Limb (tissue), 2 donors: Measurements from ENCODE around the gene GOLT1A.

Experiments used
- DNase-seq, 2 donors: peaks; one replicate each; pipeline ENCODE4 v3.0.0-alpha.2; 2016; ENCODE audit errors: extremely low spot score in 2 of 2

GOLT1A gene

DNA sequence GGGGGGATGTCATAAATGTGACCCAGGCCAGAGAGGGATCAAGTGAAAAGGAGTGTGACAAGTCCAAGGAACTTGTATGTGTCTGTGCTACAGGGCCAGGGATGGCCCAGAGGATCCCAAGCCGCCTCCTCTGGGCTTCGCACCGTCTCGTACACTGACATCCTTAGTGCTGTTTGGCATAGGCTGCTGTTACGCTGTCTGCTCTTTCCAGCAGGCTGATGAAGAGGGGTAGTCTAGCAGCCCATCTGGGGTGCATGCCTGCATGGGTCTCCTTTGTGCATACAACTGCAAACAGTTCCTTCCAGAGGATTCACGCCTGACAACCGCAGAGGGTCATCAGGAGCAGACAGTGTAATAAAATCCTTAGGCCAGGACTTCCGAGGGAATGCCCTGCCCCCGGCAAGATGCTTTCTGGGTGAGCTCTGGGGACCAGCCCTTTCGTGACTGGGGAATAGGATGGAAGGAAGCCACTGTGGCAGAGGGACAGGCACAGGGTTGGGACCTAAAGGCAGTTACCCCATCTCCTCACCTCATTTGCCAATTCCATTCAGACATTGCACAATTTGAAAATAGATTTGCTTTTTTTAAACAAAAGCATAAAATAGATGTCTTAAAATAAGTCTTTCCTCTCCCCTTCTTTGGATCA is 6.3 kb upstream of the GOLT1A start:
- no peak for DNase-seq

GRCh38 chr1:204218552-204218951 is 4.8 kb upstream of the GOLT1A start:
- DNase-seq: no peak

GRCh38 chr1:204217648-204218000 is 3.8 kb upstream of the GOLT1A start:
- no peak for DNase-seq

GRCh38 chr1:204216880-204217647 is 3.3 kb upstream of the GOLT1A start:
- DNase-seq: no peak

GRCh38 chr1:204216236-204216635 is 2.4 kb upstream of the GOLT1A start:
- no peak for DNase-seq

GRCh38 chr1:204212715-204213114 is 1.1 kb downstream of the GOLT1A start:
- no peak for DNase-seq

DNA sequence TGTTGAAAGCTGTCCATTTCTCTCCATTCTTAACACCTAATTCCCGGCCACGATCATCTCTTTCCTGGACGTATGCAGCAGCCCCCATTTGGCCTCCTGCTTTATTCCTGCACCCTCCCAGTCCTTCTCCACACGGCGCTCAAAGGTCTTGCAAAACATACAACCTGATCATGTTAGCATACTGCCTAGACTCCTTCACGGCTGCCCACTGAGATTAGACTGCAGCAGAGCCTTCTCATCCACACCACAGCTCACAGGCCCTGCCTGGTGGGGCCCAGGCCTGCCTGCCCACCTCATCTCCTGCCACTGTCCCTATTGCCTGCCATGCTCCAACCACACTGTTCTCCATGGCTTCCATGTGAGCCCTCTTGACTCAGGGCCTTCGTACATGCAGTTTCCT is 2.7 kb downstream of the GOLT1A start:
- DNase-seq: no peak

GRCh38 chr1:204207136-204207616 is 6.6 kb downstream of the GOLT1A start:
- DNase-seq: peak in 1 of 2 donors; percentile 82

DNA sequence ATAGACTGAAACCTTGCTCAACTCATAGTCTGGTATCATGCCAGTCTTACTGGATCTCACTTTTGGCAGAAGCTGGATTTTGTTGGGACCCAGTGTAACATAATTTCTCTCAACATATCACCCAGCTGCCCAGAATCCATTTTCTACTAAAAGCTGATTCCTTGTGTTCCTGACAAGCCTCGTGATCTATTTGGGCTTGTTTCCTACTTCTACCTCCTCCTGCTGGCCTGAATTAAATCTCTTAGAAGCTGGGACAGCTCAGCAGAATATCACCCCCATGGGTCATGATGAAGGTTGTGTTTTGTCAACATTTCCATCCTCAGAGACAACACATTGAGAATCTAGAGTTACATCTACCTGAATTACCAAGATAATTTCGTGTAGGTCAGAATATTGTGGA is 7.7 kb downstream of the GOLT1A start:
- DNase-seq: no peak

DNA sequence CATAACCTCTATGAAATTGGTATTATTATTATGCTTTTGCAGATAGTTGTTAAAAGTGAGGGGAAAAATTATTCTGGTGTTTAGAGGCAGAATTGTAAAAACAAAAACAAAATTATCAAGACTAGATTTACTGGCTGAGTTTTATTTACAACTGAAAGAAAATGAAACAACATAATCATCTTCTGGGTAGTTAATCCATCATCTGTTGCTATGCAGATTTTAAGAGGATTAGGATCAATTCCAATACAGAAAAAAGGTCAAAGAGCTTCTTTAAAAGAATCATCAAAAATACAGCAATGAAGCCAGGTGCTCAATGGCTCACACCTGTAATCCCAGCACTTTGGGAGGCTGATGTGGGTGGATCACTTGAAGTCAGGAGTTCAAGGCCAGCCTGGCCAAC is 8.3 kb downstream of the GOLT1A start:
- DNase-seq: no peak

GRCh38 chr1:204204944-204205343 is 8.8 kb downstream of the GOLT1A start:
- no peak for DNase-seq

DNA sequence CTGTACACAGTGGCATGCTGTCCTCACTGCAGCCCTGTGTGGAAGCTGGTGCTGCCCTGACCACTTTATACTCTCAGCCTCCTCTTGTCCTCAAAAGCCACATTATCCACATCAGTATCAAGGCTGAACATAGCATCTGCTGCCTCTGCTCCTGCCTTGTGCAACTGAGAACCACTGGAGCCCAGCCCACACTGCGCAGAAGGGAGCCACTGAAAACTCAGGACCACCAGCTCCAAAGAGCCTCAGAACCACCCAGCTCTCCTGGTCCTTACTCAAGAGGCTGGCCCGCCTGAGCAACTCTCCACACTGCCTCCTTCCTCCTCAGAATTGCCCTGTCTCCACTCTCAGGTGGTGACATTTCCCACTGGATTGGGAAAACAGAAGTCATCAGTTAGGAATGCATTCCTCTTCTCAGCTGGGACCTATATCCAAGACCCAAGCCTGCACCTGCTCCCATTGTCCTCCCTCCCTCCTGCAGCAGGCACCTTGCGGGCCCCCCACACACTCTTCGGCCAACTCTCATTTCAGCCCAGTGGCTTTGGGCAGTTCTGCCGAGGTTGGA is 10.5 kb downstream of the GOLT1A start:
- DNase-seq: no peak

DNA sequence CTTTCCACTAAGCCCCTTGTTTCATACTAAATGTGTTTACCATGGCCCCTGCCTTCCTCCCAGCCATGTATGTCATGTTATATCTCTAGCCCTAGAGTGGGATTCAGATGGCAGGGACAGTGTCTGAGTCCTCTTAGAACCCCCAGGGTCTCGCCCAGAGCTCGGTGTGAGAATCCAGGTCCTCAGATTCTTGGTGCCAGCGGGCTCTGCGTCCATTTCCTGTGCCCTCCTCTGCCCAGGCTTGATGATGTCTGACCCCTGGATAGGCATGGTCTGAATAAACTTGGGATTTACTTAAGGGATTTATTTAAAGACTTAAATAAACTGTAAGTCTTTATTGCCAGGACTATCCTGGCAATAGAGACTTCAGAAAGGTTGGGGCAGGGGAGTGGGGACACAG is 11.3 kb downstream of the GOLT1A start:
- no peak for DNase-seq

GRCh38 chr1:204201348-204202040 is 12.3 kb downstream of the GOLT1A start:
- DNase-seq: no peak

DNA sequence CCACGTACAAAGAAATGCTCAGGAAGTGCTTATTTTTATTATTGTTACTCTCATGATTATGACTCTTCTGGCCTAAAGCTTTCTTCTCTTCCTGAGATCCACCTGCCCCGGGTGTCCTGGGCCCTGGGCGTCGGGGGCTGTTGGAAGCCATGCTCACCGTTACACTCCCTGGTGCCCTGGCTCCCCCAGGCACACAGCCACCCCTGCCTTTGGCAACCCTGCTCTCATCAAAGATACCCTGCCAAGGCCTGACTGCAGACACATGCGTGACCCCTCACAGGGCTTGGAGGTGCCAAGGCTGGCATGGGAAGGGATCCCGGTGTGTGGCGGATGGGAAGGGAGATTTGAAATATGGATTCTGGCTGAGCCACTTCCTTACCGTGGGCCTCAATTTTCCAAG is 14.2 kb downstream of the GOLT1A start:
- no peak for DNase-seq

GRCh38 chr1:204198348-204199340 is 15.1 kb downstream of the GOLT1A start:
- peak in 1 of 2 donors; percentile 36 for DNase-seq

DNA sequence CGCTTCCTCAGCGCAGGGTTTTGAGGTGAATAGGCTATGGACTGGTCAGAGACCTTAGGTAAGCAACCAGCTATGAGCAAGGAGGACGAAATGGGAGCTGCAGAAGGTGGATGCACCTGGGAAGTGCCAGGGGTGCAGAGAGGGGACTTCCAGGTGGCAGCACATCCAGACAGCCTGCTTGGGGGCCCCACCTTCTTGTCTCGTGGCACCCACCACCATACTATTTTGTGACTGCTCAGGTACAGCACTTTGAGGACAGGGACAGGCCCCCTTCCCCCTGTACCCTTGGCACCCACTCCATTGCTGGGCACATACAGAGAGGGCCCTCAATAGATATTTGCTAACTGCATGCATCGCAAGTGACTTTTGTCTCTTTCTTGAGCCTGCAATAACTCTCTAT is 16.7 kb downstream of the GOLT1A start:
- no peak for DNase-seq

- DNase-seq: no peak
Measured at GRCh38 chr1:204196068-204196795, 17.6 kb downstream of the GOLT1A start, which contains the start of gene KISS1. Gene KISS1 (minus strand): TSS chr1:204196491. CDS start chr1:204192876, 3,615 bp downstream.

- no peak for DNase-seq
Measured at GRCh38 chr1:204194771-204195170, 19.0 kb downstream of the GOLT1A start.

DNA sequence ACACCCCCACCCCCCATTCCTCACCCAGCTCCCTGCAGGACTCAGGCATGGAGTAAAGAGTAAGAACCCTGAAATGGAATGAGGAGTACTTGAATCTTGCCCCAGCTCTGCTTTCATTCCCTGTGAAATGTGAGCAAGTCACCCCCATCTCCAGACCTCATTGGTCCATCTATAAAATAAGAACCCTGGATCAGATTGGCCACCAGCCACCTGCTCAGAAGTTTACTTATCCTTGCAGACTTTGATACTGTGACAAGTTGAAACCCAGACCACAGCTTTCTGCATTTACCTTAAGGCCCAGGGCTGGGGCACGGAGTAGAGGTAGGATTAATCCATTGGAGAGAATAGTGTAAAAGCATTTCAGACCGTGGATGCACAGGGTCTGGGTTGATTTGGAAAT is 19.7 kb downstream of the GOLT1A start:
- DNase-seq: no peak
